A549 treated with RU486 at 1 μM for 4 hours (cell line): ENCODE measurements around the gene OR51A7. TPM values are rescaled to one million over a fixed set of nuclear protein-coding genes. Genes with fewer than 3 reads are reported as not detected.

ENCODE experiments used
- total RNA-seq: library from RNA; stranded (reverse); fragments of 200-300 nt; extraction: Qiagen RNA extraction; gene quantifications from 5 replicates; pipeline ENCODE4 v1.2.3, GENCODE V29; 2022; ENCODE audit warnings: low read depth

OR51A7 gene, protein sequence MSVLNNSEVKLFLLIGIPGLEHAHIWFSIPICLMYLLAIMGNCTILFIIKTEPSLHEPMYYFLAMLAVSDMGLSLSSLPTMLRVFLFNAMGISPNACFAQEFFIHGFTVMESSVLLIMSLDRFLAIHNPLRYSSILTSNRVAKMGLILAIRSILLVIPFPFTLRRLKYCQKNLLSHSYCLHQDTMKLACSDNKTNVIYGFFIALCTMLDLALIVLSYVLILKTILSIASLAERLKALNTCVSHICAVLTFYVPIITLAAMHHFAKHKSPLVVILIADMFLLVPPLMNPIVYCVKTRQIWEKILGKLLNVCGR
- total RNA-seq = not detected in 5 replicates

DNA sequence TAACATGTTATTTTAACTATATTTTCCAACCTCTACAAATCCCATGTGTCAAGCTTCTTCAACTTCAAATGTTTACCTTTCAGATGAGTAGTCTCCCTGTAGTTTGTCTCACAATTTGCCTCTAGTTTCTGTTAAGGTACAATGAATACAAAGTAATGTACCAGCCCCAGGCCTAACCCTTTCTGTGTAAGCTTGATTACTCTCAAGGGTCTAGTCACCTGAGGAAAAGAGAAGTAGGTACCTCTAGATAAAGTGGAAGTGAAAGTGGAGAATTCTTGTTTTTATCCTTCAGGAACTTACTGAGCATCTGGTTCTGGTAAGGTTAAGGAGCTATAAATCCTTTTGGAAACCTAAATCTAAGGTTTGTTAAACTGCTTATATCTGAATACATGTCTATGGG, at the start of gene OR51A7:
TSS of gene OR51A7 (plus strand) at position 300 of the 400 bp plus-strand sequence. CDS start 3,587 bp downstream, outside the sequence.

DNA sequence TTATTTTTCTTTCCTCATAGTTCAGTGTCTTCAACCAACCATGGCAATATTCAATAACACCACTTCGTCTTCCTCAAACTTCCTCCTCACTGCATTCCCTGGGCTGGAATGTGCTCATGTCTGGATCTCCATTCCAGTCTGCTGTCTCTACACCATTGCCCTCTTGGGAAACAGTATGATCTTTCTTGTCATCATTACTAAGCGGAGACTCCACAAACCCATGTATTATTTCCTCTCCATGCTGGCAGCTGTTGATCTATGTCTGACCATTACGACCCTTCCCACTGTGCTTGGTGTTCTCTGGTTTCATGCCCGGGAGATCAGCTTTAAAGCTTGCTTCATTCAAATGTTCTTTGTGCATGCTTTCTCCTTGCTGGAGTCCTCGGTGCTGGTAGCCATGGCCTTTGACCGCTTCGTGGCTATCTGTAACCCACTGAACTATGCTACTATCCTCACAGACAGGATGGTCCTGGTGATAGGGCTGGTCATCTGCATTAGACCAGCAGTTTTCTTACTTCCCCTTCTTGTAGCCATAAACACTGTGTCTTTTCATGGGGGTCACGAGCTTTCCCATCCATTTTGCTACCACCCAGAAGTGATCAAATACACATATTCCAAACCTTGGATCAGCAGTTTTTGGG, 21.6 kb upstream of the OR51A7 start, which contains the start of gene OR51T1:
TSS of gene OR51T1 (plus strand) at position 41 of the 641 bp plus-strand sequence. CDS start at position 41, 0 bp downstream.

DNA sequence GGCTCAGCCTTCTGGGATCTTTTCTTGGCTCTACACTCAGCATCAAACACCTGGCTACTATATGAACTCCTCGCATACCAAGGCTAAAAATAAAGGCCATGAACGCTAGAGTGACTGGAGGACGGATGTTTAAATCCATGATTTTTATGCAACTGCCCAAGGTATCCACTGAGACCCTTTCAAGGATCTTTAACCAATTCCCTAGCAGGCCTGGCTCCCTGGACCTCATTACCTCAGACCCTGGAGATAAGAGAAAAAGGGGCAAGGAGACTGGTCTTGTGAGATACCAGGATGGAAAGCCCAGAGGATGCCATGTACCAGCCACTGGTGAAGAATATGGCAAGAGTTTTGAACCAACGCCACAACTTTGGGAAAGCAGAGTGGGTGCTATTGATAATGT, 15.7 kb downstream of the OR51A7 start, which contains the start of gene OR51G2:
TSS of gene OR51G2 (minus strand) at position 101 of the 400 bp plus-strand sequence. CDS start 3,687 bp downstream, outside the sequence.

DNA sequence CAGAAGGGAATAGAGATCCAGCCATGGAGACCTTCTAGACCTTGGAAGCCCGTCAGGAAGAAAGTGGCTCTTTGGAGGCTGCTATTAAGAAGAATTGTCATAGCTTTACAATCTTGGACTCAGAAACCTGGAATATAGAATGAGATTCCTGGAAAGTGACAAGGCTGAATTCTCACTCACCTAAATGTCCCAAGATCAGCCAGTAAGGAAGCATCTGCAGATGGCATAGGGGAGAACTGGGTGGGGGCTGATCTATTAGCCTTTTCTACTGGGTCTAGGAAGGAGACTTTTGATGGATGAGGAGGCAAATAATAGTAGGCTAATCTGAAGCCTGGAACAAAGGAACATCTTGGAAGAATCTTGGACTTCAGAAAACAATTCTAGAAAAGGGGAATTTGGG, 20.7 kb downstream of the OR51A7 start, which contains the start of gene OR51G1:
TSS of gene OR51G1 (minus strand) at position 101 of the 400 bp plus-strand sequence. CDS start at position 101, 0 bp downstream.

DNA sequence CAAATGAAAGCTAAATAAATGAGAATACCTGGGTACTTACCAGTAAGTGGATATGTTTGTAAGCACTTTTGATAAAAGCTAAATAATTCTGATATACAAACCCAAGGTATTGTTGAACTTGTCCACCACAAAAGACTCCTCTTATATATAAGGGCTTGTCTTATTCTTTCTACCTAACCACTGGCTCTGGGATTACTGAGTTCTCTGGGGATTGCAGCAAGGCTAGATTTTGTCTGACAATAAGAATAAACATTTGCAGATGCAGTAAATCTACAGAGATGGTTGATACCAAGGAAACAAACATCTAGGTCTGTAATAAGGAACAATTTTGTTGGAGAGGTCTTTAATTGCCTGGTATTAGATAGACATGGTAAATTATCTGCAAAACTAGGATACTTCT, 43.9 kb downstream of the OR51A7 start, which contains the start of gene OR51A4:
TSS of gene OR51A4 (minus strand) at position 101 of the 400 bp plus-strand sequence. CDS start 505 bp downstream, outside the sequence.

DNA sequence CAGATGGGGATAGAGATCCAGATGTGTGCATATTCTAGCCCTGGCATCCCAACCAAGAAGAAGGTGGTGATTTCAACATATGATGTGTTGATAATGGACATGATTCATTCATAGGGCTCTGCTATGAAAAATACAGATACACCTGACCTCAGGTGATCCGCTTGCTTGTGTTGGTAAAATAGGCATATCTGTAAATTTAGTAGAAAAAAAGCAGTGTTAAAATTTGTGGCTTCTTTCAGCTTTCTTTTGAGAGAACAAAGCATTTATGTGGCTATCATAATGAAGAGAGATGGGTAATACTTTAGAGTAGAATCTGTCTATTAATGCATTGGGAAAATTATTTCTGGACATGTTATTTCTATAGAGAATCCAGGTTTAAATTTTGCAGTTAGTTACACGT, 52.0 kb downstream of the OR51A7 start, which contains the start of gene OR51A2:
TSS of gene OR51A2 (minus strand) at position 101 of the 400 bp plus-strand sequence. CDS start at position 101, 0 bp downstream.

Other genes with a start within 250 kb of the OR51A7 start
- not detected in 5 replicates for gene OR51E2, start 205.9 kb upstream of the OR51A7 start, total RNA-seq
- gene MMP26, start 199.0 kb upstream of the OR51A7 start, total RNA-seq = not detected in 5 replicates
- not detected in 5 replicates for gene OR51F1, start 133.8 kb upstream of the OR51A7 start, total RNA-seq
- gene OR52R1, start 99.4 kb upstream of the OR51A7 start, total RNA-seq = not detected in 5 replicates
- not detected in 5 replicates for gene OR51F2, start 82.5 kb upstream of the OR51A7 start, total RNA-seq
- gene OR51S1, start 54.6 kb upstream of the OR51A7 start, total RNA-seq = not detected in 5 replicates
- gene OR51T1, start 21.9 kb upstream of the OR51A7 start, total RNA-seq = not detected in 5 replicates
- not detected in 5 replicates for gene OR51G2, start 15.6 kb downstream of the OR51A7 start, total RNA-seq
- not detected in 5 replicates for gene OR51G1, start 20.6 kb downstream of the OR51A7 start, total RNA-seq
- not detected in 5 replicates for gene OR51A4, start 43.8 kb downstream of the OR51A7 start, total RNA-seq
- not detected in 5 replicates for gene OR51A2, start 51.9 kb downstream of the OR51A7 start, total RNA-seq
- gene OR51L1, start 91.1 kb downstream of the OR51A7 start, total RNA-seq = not detected in 5 replicates
- gene OR52J3, start 142.7 kb downstream of the OR51A7 start, total RNA-seq = not detected in 5 replicates
- gene OR52E2, start 155.8 kb downstream of the OR51A7 start, total RNA-seq = not detected in 5 replicates
- not detected in 5 replicates for gene OR52E1, start 165.8 kb downstream of the OR51A7 start, total RNA-seq
- not detected in 5 replicates for gene OR52A5, start 234.6 kb downstream of the OR51A7 start, total RNA-seq